ENCODE measurements around the gene ALG10B. TPM values are rescaled to one million over a fixed set of nuclear protein-coding genes. Genes with fewer than 3 reads are reported as not detected.

ALG10B gene, protein sequence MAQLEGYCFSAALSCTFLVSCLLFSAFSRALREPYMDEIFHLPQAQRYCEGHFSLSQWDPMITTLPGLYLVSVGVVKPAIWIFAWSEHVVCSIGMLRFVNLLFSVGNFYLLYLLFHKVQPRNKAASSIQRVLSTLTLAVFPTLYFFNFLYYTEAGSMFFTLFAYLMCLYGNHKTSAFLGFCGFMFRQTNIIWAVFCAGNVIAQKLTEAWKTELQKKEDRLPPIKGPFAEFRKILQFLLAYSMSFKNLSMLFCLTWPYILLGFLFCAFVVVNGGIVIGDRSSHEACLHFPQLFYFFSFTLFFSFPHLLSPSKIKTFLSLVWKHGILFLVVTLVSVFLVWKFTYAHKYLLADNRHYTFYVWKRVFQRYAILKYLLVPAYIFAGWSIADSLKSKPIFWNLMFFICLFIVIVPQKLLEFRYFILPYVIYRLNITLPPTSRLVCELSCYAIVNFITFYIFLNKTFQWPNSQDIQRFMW
- 10 to 100 TPM in 2 of 7 donors, 1 to 10 TPM in 5; 4.3 to 11.8 (median 7.4) TPM for total RNA-seq
- 1 to 10 TPM; 2.2 to 2.8 TPM for polyA plus RNA-seq
- long read RNA-seq, donor 1, partial matches to known transcripts = 0 of 1 reads
- long read RNA-seq, donor 1, other reads (novel, unspliced or antisense) = 1 of 1 reads
- long read RNA-seq, donor 2, full-length matches to known transcripts = 4 of 4 reads
- long read RNA-seq, donor 2, partial matches to known transcripts = 0 of 4 reads
- long read RNA-seq, donor 2, other reads (novel, unspliced or antisense) = 0 of 4 reads
- long read RNA-seq, donor 3, partial matches to known transcripts = 0 of 2 reads
- long read RNA-seq, donor 3, other reads (novel, unspliced or antisense) = 1 of 2 reads

DNA sequence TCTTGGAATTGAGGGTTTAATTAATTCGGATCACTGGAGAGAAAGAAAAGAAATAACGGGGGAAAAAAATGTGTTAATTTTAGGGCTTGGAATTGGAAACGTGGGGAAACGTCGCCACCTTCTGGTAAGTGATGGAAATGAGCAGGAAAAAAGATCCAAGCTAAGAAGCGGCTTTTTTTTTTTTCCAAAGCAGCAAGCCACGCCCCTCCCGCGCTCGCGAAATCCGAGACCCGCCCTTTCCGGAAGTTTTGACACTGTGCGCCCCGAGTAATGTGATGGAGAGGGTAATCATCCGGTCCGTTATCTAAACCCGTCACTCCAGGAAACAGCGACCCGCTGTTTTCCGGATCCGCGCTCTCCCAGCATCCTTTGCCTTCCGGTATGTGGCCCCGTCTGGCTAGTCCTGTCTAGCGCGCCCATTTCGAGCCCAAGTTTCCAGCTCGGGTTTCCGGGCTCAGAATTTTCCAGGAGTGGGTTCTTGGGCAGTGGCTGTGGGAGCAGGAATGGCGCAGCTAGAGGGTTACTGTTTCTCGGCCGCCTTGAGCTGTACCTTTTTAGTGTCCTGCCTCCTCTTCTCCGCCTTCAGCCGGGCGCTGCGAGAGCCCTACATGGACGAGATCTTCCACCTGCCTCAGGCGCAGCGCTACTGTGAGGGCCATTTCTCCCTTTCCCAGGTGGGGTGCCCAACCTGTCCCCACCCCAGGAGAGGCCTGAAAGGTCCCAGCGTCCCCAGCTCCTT, at the start of gene ALG10B:
TSS of gene ALG10B (plus strand) at position 384 of the 739 bp plus-strand sequence. CDS start at position 504, 120 bp downstream.
- intact Hi-C loops (cut with DNase I) = loop anchor here in 2 of 4 donors (5.0 to 10.0 kb wide), 2 partner anchors 179 to 182 kb away; no protein-coding TSS in a partner anchor

DNA sequence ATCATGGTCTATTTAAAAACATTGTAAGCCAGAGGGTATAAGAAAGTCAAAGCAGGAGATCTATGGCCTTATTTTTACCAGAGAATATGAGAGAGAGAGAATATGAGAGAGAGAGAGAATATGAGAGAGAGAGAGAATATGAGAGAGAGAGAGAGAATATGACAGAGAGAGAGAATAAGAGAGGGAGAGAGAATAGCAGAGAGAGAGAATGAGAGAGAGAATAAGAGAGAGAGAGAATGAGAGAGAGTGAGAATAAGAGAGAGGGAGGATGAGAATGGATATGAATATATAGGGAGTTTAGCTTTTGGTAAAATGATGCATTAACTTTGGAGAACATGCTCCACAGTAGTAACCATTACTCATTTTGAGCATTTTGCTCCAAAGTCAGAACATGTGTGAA, 48.0 kb upstream of the ALG10B start:
- H3K27ac ChIP-seq = no peak overlapping the region
- H3K36me3 ChIP-seq = no peaks in the 10 kb centered on the region
- H3K4me3 ChIP-seq = no peak overlapping the region
- H3K4me1 ChIP-seq (ENCODE audit: insufficient read depth) = no peaks in the 10 kb centered on the region
- intact Hi-C loops (cut with DNase I) = no loop called here
- DNase-seq = no peak
- TF ChIP-seq POLR2A (IDR thresholded peaks at IDR 0.05) (no peak), EP300 (IDR thresholded peaks at IDR 0.05) (no peak)
- TF ChIP-seq, protein P1, sequence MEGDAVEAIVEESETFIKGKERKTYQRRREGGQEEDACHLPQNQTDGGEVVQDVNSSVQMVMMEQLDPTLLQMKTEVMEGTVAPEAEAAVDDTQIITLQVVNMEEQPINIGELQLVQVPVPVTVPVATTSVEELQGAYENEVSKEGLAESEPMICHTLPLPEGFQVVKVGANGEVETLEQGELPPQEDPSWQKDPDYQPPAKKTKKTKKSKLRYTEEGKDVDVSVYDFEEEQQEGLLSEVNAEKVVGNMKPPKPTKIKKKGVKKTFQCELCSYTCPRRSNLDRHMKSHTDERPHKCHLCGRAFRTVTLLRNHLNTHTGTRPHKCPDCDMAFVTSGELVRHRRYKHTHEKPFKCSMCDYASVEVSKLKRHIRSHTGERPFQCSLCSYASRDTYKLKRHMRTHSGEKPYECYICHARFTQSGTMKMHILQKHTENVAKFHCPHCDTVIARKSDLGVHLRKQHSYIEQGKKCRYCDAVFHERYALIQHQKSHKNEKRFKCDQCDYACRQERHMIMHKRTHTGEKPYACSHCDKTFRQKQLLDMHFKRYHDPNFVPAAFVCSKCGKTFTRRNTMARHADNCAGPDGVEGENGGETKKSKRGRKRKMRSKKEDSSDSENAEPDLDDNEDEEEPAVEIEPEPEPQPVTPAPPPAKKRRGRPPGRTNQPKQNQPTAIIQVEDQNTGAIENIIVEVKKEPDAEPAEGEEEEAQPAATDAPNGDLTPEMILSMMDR (IDR thresholded peaks at IDR 0.05) = no peak
- no peaks in the 10 kb centered on the region for H3K27me3 ChIP-seq
- no peaks in the 10 kb centered on the region for H3K9me3 ChIP-seq

More for the DNA sequence above, at the start of gene ALG10B:
- H3K36me3 ChIP-seq = no peaks in the 10 kb centered on the region
- peak within 1 kb of the TSS; percentile 67 for H3K4me3 ChIP-seq
- DNase-seq = peak; percentile 90 to 93 (median 92)
- 0% methylated on average over 42 of the region's 42 CpGs for WGBS, 3 donors
- no peaks in the 10 kb centered on the region for H3K27me3 ChIP-seq
- H3K27ac ChIP-seq = peak within 1 kb of the TSS in 1 of 2 donors; percentile 78
- H3K4me1 ChIP-seq (ENCODE audit: insufficient read depth) = no peaks in the 10 kb centered on the region
- H3K9me3 ChIP-seq = no peaks in the 10 kb centered on the region
- peak; percentile 12 for TF ChIP-seq POLR2A (IDR thresholded peaks at IDR 0.05)
- TF ChIP-seq, protein P1 (IDR thresholded peaks at IDR 0.05) = peak; percentile 45 to 76 (median 50)
- no peak for TF ChIP-seq EP300 (IDR thresholded peaks at IDR 0.05)

DNA sequence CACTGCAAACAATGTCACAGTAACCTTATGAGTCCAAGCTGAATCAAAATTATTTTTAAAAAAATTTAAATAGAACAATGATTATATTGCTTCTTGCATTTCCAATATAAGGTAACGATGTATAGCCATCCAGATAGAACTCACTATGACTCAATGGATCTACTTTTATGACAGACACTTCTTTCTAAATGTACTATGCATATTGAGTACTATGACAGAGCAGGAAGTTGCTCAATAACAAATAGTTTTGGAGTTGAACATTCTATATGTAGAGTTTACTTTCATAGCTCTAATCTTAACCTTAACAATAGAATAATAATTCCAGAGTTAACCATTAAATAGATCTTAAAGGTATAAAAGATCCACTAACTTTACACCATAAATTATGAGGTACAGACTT, 46.7 kb upstream of the ALG10B start:
- no peak overlapping the region for H3K27ac ChIP-seq
- no peak overlapping the region for H3K4me3 ChIP-seq
- no peaks in the 10 kb centered on the region for H3K4me1 ChIP-seq (ENCODE audit: insufficient read depth)
- no peak for DNase-seq
- WGBS, 3 donors = 37 to 49% (median 46%) methylated on average over 1 of the region's 1 CpG
- intact Hi-C loops (cut with DNase I) = no loop called here
- no peaks in the 10 kb centered on the region for H3K36me3 ChIP-seq
- H3K27me3 ChIP-seq = no peaks in the 10 kb centered on the region
- TF ChIP-seq POLR2A (IDR thresholded peaks at IDR 0.05) = no peak
- TF ChIP-seq, protein P1 (IDR thresholded peaks at IDR 0.05) = no peak
- TF ChIP-seq EP300 (IDR thresholded peaks at IDR 0.05) = no peak
- H3K9me3 ChIP-seq = no peaks in the 10 kb centered on the region

DNA sequence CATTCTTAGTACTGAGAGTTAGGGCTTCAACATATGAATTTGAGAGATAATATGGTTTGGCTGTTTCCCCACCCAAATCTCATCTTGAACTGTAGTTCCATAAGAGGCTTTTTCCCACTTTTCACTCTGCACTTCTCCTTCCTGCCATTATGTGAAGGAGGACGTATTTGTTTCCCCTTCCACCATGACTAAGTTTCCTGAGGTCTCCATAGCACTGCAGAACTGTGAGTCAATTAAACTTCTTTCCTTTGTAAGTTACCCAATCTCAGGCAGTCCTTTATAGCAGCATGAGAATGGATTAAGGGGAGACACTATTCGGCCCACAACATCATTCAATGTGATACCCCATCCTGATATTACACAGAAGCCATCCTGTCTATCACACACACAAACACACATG, 36.8 kb upstream of the ALG10B start:
- H3K9me3 ChIP-seq = no peaks in the 10 kb centered on the region
- 32 to 40% (median 32%) methylated on average over 2 of the region's 2 CpGs for WGBS, 3 donors
- intact Hi-C loops (cut with DNase I) = no loop called here
- no peak overlapping the region for H3K4me3 ChIP-seq
- TF ChIP-seq POLR2A (IDR thresholded peaks at IDR 0.05) = no peak
- TF ChIP-seq EP300 (IDR thresholded peaks at IDR 0.05) = no peak
- TF ChIP-seq, protein P1 (IDR thresholded peaks at IDR 0.05) = no peak
- no peak for DNase-seq
- no peaks in the 10 kb centered on the region for H3K36me3 ChIP-seq
- H3K27me3 ChIP-seq = no peaks in the 10 kb centered on the region
- H3K27ac ChIP-seq = no peak overlapping the region
- H3K4me1 ChIP-seq (ENCODE audit: insufficient read depth) = no peaks in the 10 kb centered on the region

All from ovary (tissue), 10 donors.